ENCODE data around the gene C15orf61. TPM values are rescaled to one million over a fixed set of nuclear protein-coding genes. Genes with fewer than 3 reads are reported as not detected.

Gene C15orf61
- total and polyA plus RNA-seq, 2 of the 13 experiments (the other 11 are each of a cell fraction or from before 2014, with no cell fraction given) = 2.1 to 6.6 TPM

GRCh38 chr15:67542420-67543347, 21.8 kb downstream of the C15orf61 start, which contains the start of gene MAP2K5 (continued):
- TF ChIP-seq ELF4 (CRISPR knock-in tag; IDR thresholded peaks at IDR 0.05; ENCODE audit: borderline replicate concordance) (no peak), PHF8 (CRISPR knock-in tag; IDR thresholded peaks at IDR 0.05) (peak; percentile 72), ZNF263 (CRISPR knock-in tag; IDR thresholded peaks at IDR 0.05) (peak; percentile 38; the same call in 1 of the 2 replicates), ZNF343 (CRISPR knock-in tag; IDR thresholded peaks at IDR 0.05) (no peak), NFKBIZ (CRISPR knock-in tag; IDR thresholded peaks at IDR 0.05) (no peak), ZXDC (CRISPR knock-in tag; IDR thresholded peaks at IDR 0.05) (peak; percentile 52; the same call in 1 of the 2 replicates), SRSF1 (optimal IDR thresholded peaks at IDR 0.05; ENCODE audit: low read depth, low read length) (peak; percentile 38), POGZ (CRISPR knock-in tag; IDR thresholded peaks at IDR 0.05) (peak; percentile 62), SIN3B (IDR thresholded peaks at IDR 0.05; ENCODE audit: low read length) (no peak), ZFP36L1 (CRISPR knock-in tag; IDR thresholded peaks at IDR 0.05) (no peak), ZNF564 (CRISPR knock-in tag; IDR thresholded peaks at IDR 0.05) (0 out of 2 replicates have a peak, but pooled peaks have one; percentile 22), TMF1 (CRISPR knock-in tag; IDR thresholded peaks at IDR 0.05; ENCODE audit: low read depth) (no peak), MYC (CRISPR knock-in tag; IDR thresholded peaks at IDR 0.05; ENCODE audit: borderline replicate concordance) (peak; percentile 88), AHDC1 (CRISPR knock-in tag; IDR thresholded peaks at IDR 0.05; ENCODE audit: borderline replicate concordance) (0 out of 2 replicates have a peak, but pooled peaks have one; percentile 9), MLX (CRISPR knock-in tag; IDR thresholded peaks at IDR 0.05) (no peak), MIER3 (CRISPR knock-in tag; IDR thresholded peaks at IDR 0.05; ENCODE audit: borderline replicate concordance) (no peak), ZKSCAN5 (CRISPR knock-in tag; IDR thresholded peaks at IDR 0.05) (no peak), NFKB2 (CRISPR knock-in tag; IDR thresholded peaks at IDR 0.05; ENCODE audit: borderline replicate concordance) (peak; percentile 45; the same call in 1 of the 2 replicates), ATF7-NPFF (CRISPR knock-in tag; IDR thresholded peaks at IDR 0.05; ENCODE audit: low read depth) (peak; percentile 88; the same call in 1 of the 2 replicates), MXI1 (IDR thresholded peaks at IDR 0.05; ENCODE audit: borderline replicate concordance, low read depth, low read length) (0 out of 3 replicates have a peak, but pooled peaks have one; percentile 39), TBX2 (CRISPR knock-in tag; IDR thresholded peaks at IDR 0.05; ENCODE audit: borderline replicate concordance) (peak; percentile 68; the same call in 1 of the 2 replicates)
